ENCODE results near the gene DSG3. TPM values are rescaled to one million over a fixed set of nuclear protein-coding genes. Genes with fewer than 3 reads are reported as not detected.

DSG3 gene
- total RNA-seq, 1 experiment from 2014 or later, result not detected

DNA sequence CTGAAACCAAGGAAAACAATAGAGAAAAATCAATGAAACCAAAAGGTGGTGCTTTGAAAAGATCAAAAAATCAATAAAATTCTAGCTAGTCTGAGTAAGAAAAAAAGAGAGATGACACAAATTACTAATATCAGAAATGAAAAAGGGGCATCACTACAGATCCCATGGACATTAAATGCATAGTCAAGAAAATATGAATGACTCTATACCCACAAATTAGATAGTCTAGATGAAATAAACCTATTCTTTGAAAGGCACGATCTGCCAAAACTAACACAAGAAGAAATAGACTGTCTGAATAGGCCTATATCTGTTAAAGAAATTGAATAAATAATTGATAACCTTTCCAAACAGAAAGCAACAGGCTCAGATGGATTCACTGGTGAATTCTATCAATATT is 15.2 kb upstream of the DSG3 start:
- no peak for DNase-seq (ENCODE audit: low read depth)

DNA sequence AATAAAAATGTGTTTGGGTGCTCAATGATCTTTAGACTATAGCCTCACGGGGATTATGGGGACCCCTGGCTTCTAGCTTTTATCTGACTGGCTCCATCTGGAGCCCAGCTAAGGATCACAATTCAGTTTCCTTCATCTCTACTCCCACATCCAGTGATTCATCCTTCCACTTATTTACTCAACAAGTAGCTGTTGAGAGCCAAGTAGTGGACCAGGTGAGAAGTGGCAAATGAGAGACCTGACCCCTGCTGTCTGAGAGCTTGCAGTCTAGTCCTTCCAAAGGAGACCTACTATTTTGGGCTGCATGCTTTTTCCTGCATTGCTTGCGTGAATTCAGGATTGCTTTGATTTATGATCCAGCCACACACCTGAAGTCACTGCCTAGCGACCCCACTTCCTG is 10.7 kb upstream of the DSG3 start:
- DNase-seq (ENCODE audit: low read depth), result no peak

DNA sequence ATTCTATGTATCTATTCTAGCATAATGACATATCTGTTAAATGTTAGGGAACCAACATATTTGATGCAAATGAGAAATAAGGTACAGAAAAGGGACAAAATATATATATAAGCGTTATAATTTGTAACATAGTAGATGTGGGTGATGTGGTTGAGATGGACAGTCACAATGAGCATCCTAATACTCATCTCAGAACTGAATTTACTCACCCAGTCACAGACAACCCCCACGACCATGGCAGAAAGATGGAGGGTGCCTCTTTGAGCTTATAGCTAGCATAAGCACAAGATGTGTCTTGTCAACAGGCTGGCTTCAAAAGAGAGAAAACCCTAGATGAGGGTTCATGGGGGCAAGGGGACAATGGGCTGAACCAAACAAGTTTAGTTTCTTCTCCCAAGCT is 9.1 kb upstream of the DSG3 start:
- DNase-seq (ENCODE audit: low read depth), result no peak

DNA sequence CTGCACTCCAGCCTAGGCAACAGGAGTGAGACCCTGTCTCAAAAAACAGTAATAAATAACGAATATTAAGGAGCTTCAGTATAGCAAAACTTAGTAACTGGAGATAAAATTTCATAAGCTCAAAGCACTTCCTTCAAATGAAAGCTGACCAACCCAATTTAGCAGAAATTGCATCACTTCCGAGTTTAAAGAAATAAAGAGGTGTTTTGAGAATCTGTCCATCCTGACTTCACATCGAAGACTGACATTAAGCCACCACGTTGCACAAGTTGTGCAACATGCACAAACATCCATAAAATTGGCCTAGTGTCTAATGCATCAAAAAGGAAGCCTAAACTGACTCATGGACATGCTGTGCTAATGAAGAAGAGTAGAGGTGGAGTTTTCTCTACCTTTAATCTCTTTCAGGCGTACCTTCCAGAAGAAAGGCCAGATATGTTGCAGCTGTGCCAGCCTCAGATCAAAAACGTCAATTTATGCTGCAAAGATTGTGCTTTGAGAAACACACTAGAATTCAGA is 7.7 kb upstream of the DSG3 start:
- DNase-seq (ENCODE audit: low read depth), result no peak

DNA sequence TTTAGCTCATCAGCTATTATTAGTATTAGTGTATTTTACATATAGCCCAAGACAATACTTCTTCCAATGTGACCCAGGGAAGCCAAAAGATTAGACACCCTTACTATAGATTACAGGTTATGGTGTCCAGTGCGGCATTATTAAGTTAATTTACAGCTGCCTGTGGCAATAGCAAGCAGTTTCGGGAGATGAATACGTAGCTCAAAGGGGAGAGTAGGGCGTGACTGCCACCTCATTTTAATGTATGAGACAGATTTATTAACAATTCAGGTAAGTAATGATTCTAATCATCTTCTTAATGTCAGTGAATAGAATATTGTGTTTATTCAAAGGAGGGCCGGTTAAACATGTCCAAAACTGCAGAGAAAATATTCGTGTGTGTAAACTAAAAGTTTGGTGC is 6.8 kb upstream of the DSG3 start:
- DNase-seq (ENCODE audit: low read depth), result no peak

DNA sequence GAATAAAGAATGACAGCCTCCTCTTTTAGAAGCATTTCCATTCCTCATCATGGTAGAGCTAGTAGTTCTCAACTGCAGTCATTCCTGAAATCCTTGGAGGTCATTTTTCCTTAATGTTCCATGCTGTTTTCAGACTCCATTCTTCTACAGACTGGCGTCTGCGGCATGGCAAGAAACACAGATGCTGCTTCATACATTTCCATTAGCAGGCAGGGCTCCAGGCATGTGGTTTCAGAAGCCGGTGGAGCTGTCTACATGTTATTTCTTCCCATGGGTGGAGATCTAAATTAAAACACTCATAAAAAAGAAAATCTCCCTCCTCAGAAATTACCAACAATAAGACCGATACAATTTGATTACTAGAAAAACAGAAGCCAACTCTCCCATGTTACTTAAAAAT is 6.0 kb upstream of the DSG3 start:
- DNase-seq (ENCODE audit: low read depth), result no peak

DNA sequence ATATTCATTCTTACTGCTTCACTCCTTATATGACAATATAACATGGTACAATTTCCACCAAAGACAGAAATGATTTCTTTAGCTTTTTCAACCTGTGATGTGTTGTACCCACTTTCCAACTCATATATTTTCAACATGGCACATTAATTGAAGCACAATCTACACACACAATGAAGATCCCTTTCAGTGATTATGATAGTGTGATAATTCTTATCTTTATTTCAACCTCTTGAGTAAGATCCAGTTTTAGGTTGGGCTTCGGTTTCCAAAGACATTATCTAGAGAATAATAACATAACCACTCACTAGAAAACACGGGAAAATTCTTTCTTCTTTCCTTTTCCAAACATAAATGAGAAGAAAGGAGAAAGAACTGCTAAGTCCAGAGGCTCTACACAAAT is 3.4 kb upstream of the DSG3 start:
- DNase-seq (ENCODE audit: low read depth), result no peak

DNA sequence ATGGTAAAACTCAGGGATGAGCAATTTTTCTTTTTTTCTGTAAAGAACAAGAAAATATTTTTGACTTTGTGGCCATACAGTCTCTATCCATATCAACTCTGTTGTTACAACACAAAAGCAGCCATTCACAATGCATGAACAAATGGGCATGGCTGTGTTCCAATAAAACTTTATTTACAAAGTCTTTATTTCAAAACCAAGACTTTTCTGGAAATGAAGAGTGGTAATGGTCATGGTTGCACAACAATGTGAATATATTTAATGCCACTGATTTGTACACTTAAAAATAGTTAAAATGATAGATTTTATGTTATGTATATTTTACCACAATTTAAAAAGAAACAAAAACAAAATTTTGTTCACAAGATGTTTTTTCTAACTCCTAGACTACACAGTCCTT is 1.6 kb upstream of the DSG3 start:
- no peak for DNase-seq (ENCODE audit: low read depth)

DNA sequence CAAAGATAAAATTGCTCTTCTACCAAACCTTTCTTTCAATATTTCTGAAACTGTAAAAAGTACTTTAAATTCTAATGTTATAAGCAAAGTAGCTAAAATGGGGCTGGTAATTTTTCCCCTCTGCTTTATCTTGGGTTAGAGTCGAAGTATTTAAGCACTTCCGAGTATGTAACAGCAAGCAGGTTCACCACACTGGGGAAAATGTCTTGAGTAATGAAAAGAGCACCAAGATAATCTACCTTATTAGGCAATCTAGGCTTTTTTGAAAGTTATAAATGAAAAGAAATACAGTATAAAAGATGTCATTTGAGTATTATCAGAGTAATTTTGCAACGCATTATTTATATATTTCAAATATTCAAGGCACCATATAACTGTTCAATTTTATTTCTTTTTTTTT is 687 bp upstream of the DSG3 start:
- DNase-seq (ENCODE audit: low read depth), result no peak

DNA sequence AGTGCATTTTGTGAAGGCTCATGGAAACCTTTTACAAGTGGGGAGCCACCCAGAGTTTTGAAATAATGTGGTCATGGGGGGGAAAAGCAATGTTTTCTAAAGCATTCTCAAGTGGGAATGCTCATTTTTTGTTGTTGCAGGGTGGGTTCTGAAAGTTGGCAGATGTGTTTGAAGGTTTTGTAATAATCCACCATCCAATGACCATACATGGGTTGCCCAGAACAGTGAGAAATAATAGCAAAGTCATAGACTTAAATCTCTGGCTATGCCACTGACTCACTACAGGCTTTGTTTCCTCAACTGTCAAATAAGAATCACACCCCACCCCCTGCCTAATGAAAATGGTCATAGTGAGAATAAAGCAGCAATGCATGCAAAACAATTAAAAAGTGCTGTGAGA is 2.9 kb downstream of the DSG3 start:
- DNase-seq (ENCODE audit: low read depth), result no peak

DNA sequence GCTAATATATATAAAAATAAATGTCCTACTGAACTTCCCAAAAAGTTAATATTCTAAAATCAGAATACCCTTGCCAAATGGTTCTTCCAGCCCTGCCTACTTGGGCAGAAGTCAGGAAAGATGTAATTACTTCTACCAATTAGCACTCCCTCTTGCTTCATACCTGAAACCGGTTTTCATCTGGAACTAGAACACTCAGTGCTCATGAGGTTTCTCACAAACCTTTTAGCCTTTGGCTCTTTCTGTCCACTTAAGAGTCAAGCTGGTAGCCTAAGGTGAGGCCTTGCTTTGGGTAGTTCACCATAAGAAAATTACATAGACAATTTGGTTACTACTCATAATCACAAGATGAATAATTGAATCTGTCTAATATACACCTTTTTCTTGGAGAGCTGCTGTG is 4.1 kb downstream of the DSG3 start:
- no peak for DNase-seq (ENCODE audit: low read depth)

DNA sequence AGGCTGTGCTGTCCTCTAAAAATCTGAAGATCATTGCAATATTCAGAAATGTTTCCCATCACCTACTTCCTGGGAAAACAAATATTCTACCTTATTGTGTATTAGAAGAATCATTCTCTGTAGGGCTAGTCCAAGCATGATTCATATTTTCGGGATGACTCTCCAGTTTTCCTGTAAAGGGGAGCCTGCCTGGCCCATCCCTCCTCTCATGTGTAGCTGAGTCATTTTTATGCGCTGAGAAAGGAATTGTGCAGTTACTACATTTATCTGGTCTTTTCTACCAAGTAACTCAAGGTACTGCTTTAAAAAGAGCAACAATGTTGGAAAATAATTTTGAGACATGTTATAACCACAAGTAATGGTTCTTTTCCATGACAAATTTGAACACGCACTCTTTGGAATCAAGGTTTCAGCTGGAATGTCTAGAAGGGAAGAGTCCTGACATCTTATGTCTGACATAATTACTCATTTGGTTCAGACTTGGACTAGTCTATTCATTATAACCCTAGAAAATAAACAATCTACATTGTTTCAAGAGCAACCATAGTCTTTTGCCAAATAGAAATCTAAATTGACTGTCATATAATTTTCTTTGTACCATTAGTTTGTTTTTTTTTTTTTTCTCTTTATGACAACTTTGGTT is 6.6 kb downstream of the DSG3 start:
- no peak for DNase-seq (ENCODE audit: low read depth)

DNA sequence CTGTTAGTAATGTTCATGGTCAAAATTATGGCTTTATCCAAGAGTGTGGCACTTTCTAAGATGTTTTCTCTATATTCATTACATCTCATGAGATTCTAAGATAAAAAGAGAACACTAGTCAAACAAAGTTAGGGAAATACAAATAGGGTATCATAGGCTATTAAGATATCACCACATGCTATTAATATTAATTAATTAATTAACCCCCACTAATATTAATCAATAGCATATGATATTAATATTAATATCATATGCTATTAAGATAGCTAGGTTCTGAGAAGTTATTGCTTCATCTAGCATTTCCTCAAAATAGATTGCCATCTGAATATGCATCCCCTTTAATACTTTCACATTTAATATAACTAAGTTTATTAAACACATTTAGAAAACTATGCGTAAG is 22.1 kb downstream of the DSG3 start:
- no peak for DNase-seq (ENCODE audit: low read depth)

DNA sequence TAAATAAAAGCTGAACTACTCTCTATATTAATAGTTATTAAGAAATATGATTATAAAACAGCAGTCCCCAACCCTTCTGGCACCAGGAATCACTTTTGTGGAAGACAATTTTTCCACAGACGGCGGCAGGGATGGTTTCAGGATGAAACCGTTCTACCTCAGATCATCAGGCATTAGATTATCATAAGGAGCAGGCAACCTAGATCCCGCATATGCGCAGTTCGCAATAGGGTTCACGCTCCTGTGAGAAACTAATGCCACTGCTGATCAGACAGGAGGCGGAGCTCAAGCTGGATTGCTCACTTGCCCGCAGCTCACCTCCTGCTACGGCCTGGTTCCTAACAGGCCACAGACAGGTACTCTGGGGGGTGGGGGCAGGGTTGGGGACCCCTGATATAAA is 31.1 kb downstream of the DSG3 start:
- DNase-seq (ENCODE audit: low read depth), result no peak

DNA sequence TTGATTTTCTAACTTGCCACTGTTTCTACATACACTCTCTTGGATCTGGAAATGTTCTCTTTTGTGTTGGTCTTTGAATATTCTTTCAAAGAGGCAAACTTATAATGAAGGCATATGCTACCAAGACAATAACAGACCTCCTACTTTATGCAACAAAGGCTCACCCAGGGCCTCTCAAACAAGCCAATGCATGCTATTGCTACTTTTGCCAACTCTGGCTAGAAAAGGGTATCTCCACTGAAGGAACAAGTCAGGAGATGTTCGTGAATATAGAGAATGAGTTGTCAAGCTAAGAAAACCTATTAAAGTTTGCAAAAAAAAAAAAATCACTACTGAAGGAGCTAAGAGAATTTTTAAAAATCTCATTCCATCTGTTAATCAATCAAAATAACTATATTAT is 34.5 kb downstream of the DSG3 start:
- DNase-seq (ENCODE audit: low read depth), result no peak

DNA sequence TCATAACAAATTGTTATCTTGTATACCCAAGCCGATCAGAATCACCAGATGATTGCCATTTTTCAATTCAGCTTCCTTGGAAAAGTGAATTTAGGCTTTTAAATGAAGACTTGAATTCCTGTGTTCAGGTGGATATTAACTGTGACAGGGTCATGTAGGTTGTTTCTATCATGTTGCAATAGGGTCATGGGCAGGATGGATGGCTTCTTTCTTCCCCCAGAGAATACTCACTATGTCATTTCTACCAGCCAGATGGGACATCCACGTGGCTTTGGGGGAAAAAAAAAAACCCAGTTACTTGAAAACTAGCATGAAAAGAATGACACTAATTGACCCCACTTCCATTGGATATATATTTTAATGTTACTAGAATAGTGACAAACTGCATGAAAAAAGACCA is 35.9 kb downstream of the DSG3 start:
- no peak for DNase-seq (ENCODE audit: low read depth)

DNA sequence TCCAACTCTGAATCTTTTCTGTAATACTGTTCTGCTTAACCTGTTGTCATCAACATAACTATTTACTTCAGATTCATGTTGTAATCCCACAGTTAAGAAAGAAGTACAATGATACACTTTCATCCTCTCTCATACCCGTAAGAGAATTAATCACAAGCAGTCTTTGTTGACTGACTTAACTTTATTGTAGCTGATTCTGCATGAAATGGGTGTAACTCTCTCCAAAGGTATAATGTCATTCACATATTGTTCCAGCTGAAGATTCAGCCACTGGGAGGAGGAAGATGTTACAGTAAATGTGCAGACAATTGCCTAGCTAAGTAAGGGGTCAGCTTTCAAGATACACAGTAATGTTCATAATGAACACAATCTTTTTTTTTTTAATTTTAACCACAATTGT is 36.9 kb downstream of the DSG3 start:
- DNase-seq (ENCODE audit: low read depth), result no peak

DNA sequence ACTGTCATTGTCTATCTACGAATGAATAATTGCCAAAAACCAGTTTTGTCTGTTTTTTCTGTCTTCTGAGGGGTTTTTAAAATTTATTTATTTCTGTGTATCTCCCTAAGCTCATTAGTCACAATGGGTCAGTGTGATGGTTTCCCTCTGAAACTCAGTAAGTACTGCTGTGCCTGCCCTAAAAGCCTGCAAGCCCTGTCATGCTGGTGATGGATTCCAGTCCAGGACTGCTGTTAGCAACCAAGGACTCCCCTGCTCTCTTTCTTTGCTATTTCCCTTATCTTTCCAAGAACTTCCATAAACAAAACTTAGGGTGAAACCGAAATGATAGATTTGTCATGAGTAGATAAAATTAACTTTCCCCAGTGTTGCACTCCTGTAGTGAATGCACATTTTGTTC is 38.6 kb downstream of the DSG3 start:
- DNase-seq (ENCODE audit: low read depth), result no peak

DNA sequence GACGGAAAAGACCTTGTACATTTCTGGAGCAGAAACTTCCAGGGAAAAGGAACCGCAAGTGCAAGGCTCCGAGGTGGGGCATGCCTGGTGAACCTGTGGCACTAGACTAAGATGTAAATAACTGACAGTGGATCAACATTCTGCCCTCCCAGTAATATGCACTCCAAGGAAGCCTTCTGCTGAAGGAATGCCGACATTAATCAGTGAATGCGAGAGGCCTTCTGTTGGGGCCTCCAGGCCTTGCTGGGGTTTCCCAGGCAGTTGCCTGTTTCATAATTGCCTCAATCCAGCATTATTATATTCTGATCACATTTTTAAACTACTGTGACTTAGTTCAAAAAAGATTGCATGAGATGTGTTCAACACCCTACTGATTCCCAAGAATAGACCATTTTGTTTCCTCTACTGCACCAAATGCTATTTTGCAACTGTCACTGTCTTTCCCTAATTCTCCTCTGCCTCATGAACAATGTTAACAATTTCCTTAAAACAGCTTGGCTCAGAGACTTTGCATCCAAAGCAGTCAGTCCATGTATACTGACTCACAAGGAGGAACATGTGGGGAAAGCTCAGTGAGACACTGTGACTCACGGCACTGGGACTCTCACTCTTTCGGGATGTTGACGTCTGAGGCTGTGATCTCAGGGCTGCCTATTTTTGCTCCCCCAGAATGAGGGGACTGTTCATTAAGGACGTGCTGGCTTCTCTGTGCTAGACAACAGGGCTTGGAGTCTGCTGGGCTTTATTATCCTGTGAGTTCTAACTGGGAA is 39.9 kb downstream of the DSG3 start:
- DNase-seq (ENCODE audit: low read depth), result no peak

DNA sequence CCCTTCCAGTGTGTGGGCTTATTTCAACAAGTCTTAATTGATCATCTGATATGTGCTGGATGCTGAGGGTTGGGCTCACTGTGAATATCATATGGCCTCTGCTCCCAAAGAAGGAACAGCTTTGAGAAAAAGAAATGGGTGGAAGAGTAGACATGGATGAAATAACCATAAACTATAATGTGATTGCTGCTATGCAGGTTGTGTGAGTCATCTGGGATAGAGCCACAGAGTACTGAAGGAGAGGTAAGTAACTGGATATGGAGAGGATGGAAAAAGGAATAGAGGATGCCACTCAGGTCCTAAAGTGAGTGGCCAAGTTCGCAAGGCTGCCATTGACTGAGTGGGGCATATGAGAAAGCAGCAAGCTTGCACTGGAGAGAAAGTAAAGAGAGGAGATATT is 41.8 kb downstream of the DSG3 start:
- DNase-seq (ENCODE audit: low read depth), result no peak

DNA sequence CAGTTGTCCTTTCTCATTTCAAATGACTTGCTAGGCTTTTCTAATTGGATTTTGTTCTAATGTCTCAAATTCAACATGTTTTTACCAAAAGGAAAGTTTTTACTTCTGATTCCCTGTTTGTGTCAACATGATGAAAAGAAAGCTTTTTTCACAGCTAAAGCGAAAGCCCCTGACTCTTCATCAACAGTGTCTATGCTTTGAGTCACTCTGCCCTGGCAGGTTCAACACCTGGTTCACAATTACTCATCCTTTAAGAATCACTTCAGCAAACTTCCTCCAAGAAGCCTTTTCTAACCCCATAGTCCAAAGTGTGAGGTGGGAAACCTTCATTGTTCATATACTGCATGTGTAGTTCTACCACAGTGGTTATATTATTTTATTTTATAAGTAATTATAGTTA is 42.8 kb downstream of the DSG3 start:
- no peak for DNase-seq (ENCODE audit: low read depth)

DNA sequence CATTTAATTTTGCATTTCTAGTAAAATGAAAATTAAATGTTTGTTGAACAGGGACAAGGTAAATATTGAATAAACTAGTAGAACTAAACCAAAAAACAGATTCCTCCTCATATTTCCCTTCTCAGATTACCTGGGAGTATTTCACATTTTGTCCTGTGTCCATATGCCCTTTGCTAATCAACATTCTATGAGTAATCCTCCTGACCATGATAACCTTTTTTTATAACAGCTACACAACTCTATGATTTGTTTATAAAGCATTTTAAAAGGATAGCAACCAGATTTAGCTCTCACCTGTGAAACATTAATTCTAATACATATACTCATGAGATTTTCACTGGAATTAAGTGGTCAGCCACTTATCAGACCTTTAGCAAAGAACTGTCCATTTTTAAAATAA is 43.3 kb downstream of the DSG3 start:
- no peak for DNase-seq (ENCODE audit: low read depth)

DNA sequence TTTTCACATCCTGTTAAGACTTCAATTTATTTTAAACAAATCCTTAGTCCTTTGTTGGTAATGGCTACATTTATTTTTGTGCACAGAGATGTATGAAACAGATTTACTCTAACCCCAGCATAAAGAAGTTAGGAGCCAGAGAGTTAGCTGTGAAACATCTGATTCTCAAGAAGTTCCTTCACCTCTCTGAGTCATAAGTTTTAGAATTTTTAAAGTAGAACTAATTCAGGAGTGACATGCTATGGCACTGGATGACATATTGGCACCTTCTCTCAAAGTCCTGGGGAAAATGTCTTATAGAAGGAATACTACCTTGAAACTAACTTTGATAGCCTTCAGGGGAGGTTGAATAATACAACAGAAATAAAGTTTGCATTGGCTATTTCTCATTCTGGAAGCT is 44.0 kb downstream of the DSG3 start:
- DNase-seq (ENCODE audit: low read depth), result no peak

DNA sequence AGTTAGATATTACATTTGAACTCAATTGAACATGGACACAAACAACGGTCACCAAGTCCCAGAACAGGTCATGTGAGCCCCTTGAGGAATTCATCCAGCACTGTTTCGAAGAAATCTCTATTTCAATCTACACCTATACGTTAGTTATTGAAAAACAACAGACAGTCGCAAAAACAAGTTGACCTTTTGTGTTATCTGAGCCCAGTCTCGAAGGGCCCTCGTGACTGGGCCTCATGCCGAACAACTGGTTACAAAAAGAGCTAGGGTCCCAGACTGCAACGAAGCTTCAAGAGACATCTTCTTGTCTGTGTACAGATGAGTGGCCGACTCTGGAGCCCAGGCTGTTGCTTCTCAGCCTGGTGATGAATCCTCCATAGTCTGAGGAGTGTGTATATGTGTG is 45.1 kb downstream of the DSG3 start:
- DNase-seq (ENCODE audit: low read depth), result no peak

Measured in LHCN-M2 (cell line).